ENCODE data around the gene NAA50.

- TF ChIP-seq, protein P1, sequence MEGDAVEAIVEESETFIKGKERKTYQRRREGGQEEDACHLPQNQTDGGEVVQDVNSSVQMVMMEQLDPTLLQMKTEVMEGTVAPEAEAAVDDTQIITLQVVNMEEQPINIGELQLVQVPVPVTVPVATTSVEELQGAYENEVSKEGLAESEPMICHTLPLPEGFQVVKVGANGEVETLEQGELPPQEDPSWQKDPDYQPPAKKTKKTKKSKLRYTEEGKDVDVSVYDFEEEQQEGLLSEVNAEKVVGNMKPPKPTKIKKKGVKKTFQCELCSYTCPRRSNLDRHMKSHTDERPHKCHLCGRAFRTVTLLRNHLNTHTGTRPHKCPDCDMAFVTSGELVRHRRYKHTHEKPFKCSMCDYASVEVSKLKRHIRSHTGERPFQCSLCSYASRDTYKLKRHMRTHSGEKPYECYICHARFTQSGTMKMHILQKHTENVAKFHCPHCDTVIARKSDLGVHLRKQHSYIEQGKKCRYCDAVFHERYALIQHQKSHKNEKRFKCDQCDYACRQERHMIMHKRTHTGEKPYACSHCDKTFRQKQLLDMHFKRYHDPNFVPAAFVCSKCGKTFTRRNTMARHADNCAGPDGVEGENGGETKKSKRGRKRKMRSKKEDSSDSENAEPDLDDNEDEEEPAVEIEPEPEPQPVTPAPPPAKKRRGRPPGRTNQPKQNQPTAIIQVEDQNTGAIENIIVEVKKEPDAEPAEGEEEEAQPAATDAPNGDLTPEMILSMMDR (IDR thresholded peaks at IDR 0.05; ENCODE audit: low read length) = no peak
- TF ChIP-seq EZH2 (IDR thresholded peaks at IDR 0.05; ENCODE audit: borderline replicate concordance, low read length) = no peak
Observed at GRCh38 chr3:113741620-113742019, 4.4 kb downstream of the NAA50 start.
